ENCODE measurements around the gene KCNIP2. TPM values are rescaled to one million over a fixed set of nuclear protein-coding genes. Genes with fewer than 3 reads are reported as not detected.
"Not testable (repeated sequence)": the region's sequence is repeated elsewhere in the genome, so short reads cannot be mapped to it uniquely, and the experiment has no call there.

The KCNIP2 gene
- total RNA-seq, 3 donors from 2014 or later: 11.9 to 90.4 (median 20.6) TPM

DNA sequence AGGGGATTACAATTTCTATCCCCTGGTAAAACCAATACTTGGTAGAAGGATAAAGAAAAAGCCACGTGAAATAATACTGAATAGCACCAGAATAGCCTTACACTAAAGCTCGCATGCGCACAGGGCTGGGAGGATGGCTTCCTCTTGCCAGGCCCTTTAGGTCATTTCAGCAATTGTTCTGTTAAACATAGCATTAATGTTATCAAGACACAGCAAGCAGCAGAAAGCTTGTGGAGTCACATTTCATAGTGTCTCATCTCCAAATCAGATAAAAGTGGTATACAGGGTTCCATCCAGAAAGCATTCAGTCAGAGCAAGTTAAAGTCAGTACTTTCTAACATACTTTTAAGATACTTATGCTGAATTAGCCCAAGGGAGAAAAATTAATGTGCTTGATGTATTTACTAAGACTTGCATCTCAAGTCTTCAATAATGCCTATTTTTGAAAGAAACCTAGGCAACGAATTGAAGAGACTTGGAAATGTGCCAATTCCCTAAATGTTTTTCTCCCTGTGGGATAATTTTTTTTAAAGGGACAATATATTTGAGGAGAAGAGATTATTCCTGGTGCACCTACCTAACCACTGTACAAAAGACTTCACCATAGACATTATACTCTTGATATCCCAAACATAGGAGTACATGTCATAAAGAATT, 46.1 kb downstream of the KCNIP2 start:
- intact Hi-C loops (cut with DNase I; ENCODE audit: low total_unique reads): no loop called here
- no peak overlapping the region for H3K4me3 ChIP-seq
- H3K36me3 ChIP-seq: peaks cover 13% of the 10 kb centered on the region
- TF ChIP-seq POLR2AphosphoS5 (IDR thresholded peaks at IDR 0.05): no peak
- no peak for TF ChIP-seq POLR2A (IDR thresholded peaks at IDR 0.05)
- no peak for TF ChIP-seq CTCF (IDR thresholded peaks at IDR 0.05)
- no peaks in the 10 kb centered on the region for H3K9me3 ChIP-seq
- no peaks in the 10 kb centered on the region for H3K4me1 ChIP-seq
- no peak overlapping the region for H3K27ac ChIP-seq
- DNase-seq (ENCODE audit: low spot score in 2 of 2): no peak
- H3K27me3 ChIP-seq: no peaks in the 10 kb centered on the region

- no peak overlapping the region for H3K4me3 ChIP-seq
- DNase-seq (ENCODE audit: low spot score in 2 of 2): no peak
- no peak overlapping the region for H3K27ac ChIP-seq
- H3K4me1 ChIP-seq: no peaks in the 10 kb centered on the region
- H3K9me3 ChIP-seq: no peaks in the 10 kb centered on the region
- H3K27me3 ChIP-seq: no peaks in the 10 kb centered on the region
- intact Hi-C loops (cut with DNase I; ENCODE audit: low total_unique reads): no loop called here
- no peak for TF ChIP-seq CTCF (IDR thresholded peaks at IDR 0.05)
- no peak for TF ChIP-seq POLR2A (IDR thresholded peaks at IDR 0.05)
- TF ChIP-seq POLR2AphosphoS5 (IDR thresholded peaks at IDR 0.05): no peak
- peaks cover 8% of the 10 kb centered on the region for H3K36me3 ChIP-seq
These were observed 50.1 kb downstream of the KCNIP2 start for GRCh38 chr10:101793526-101793925.

DNA sequence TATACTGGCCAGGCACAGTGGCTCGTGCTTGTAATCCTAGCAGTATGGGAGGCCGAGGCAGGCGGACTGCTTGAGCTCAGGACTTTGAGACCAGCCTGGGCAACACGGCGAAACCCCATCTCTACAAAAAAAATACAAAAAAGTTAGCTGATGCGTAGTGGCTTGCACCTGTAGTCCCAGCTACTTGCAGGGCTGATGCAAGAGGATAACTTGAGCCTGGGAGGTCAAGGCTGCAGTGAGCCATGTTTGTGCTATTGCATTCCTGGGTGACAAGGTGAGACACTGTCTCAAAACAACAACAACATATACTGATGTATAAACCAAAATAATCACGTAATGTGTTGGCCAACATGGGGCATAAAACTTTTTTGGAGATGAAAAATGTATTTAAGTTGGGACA, 53.9 kb downstream of the KCNIP2 start:
- TF ChIP-seq POLR2AphosphoS5 (IDR thresholded peaks at IDR 0.05): no peak
- no peak for TF ChIP-seq CTCF (IDR thresholded peaks at IDR 0.05)
- no peak for TF ChIP-seq POLR2A (IDR thresholded peaks at IDR 0.05)
- Histone ChIP-seq H3K27ac (no peak overlapping the region), H3K9me3 (no peaks in the 10 kb centered on the region), H3K4me1 (no peaks in the 10 kb centered on the region), H3K27me3 (no peaks in the 10 kb centered on the region), H3K4me3 (no peak overlapping the region), H3K36me3 (peaks cover 8% of the 10 kb centered on the region)
- intact Hi-C loops (cut with DNase I; ENCODE audit: low total_unique reads): no loop called here
- no peak for DNase-seq (ENCODE audit: low spot score in 2 of 2)

DNA sequence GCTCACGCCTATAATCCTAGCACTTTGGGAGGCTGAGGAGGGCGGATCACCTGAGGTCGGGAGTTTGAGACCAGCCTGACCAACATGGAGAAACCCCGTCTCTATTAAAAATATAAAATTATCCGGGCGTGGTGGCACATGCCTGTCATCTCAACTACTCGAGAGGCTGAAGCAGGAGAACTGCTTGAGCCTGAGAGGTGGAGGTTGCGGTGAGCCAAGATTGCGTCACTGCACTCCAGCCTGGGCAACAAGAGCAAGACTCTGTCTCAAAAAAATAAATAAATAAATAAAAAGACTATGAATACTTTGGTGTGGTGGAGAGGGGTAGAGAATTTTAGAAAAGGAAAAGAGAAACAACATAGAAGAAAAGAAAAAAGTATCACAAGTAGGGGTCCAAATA, 54.4 kb downstream of the KCNIP2 start:
- H3K27me3 ChIP-seq; H3K4me1 ChIP-seq; H3K36me3 ChIP-seq; intact Hi-C loops (cut with DNase I; ENCODE audit: low total_unique reads); H3K9me3 ChIP-seq; H3K27ac ChIP-seq; DNase-seq (ENCODE audit: low spot score in 2 of 2); H3K4me3 ChIP-seq: not testable (repeated sequence)

DNA sequence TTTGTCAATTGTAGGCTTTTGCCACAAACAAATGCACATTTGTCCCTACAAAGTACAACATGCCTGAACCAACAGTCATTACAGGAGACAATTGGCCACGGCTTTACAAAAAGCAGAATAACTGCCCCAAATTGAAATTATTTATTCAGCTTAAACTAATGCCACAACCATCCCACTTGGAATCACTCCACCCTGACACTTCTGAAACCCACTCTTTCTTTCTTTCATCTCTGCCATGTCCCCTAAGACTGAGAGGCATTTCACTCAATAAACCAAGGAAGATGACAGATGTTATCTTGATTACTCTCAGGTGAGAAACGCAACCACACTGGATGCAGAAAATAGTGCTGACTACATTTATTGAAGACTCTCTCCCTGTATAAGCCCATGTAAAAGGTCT, 57.8 kb downstream of the KCNIP2 start:
- TF ChIP-seq POLR2A (IDR thresholded peaks at IDR 0.05): no peak
- TF ChIP-seq CTCF (IDR thresholded peaks at IDR 0.05): no peak
- no peak for TF ChIP-seq POLR2AphosphoS5 (IDR thresholded peaks at IDR 0.05)
- DNase-seq (ENCODE audit: low spot score in 2 of 2): no peak
- intact Hi-C loops (cut with DNase I; ENCODE audit: low total_unique reads): no loop called here
- no peak overlapping the region for H3K27ac ChIP-seq
- H3K36me3 ChIP-seq: no peaks in the 10 kb centered on the region
- no peak overlapping the region for H3K4me3 ChIP-seq
- peaks cover 6 to 8% of the 10 kb centered on the region in 2 donors for H3K4me1 ChIP-seq
- no peaks in the 10 kb centered on the region for H3K27me3 ChIP-seq
- H3K9me3 ChIP-seq: no peaks in the 10 kb centered on the region

GRCh38 chr10:101784558-101784957, 59.0 kb downstream of the KCNIP2 start:
- no peak for DNase-seq (ENCODE audit: low spot score in 2 of 2)
- no peak overlapping the region for H3K27ac ChIP-seq
- no peak overlapping the region for H3K4me3 ChIP-seq
- TF ChIP-seq CTCF (IDR thresholded peaks at IDR 0.05) (no peak), POLR2A (IDR thresholded peaks at IDR 0.05) (no peak), POLR2AphosphoS5 (IDR thresholded peaks at IDR 0.05) (no peak)
- H3K9me3 ChIP-seq: no peaks in the 10 kb centered on the region
- intact Hi-C loops (cut with DNase I; ENCODE audit: low total_unique reads): no loop called here
- no peaks in the 10 kb centered on the region for H3K36me3 ChIP-seq
- peaks cover 6 to 8% of the 10 kb centered on the region in 2 donors for H3K4me1 ChIP-seq
- peaks cover 0 to 2% of the 10 kb centered on the region in 2 donors for H3K27me3 ChIP-seq
